ENCODE data around the gene IRF7. TPM values are rescaled to one million over a fixed set of nuclear protein-coding genes. Genes with fewer than 3 reads are reported as not detected.

Gene IRF7
- total RNA-seq, 1 experiment from 2014 or later = 8.8 TPM

GRCh38 chr11:657691-658126 is 42.0 kb upstream of the IRF7 start:
- no peaks in the 10 kb centered on the region for H3K27me3 ChIP-seq (replicated peaks; ENCODE audit: insufficient read depth, low read depth, low read length, poor library complexity)
- no peak overlapping the region for H3K4me3 ChIP-seq (ENCODE audit: low read depth, low read length, poor library complexity, severe bottlenecking)
- no TSS peak for BruUV-seq (replicated peaks)
- H3K27ac ChIP-seq (ENCODE audit: low read depth, low read length, poor library complexity, severe bottlenecking) = no peak overlapping the region
- H3K4me1 ChIP-seq (ENCODE audit: insufficient read depth, low read length, poor library complexity, severe bottlenecking) = peaks cover 5% of the 10 kb centered on the region
- POLR2A ChIA-PET (ENCODE audit: low non-redundant PET) = no interaction called here
- TF ChIP-seq EZH2 (IDR thresholded peaks at IDR 0.05; ENCODE audit: borderline replicate concordance, low read depth, low read length, poor library complexity, severe bottlenecking) = no peak
- TF ChIP-seq, protein P1, sequence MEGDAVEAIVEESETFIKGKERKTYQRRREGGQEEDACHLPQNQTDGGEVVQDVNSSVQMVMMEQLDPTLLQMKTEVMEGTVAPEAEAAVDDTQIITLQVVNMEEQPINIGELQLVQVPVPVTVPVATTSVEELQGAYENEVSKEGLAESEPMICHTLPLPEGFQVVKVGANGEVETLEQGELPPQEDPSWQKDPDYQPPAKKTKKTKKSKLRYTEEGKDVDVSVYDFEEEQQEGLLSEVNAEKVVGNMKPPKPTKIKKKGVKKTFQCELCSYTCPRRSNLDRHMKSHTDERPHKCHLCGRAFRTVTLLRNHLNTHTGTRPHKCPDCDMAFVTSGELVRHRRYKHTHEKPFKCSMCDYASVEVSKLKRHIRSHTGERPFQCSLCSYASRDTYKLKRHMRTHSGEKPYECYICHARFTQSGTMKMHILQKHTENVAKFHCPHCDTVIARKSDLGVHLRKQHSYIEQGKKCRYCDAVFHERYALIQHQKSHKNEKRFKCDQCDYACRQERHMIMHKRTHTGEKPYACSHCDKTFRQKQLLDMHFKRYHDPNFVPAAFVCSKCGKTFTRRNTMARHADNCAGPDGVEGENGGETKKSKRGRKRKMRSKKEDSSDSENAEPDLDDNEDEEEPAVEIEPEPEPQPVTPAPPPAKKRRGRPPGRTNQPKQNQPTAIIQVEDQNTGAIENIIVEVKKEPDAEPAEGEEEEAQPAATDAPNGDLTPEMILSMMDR (conservative IDR thresholded peaks at IDR 0.05; ENCODE audit: low read depth, low read length) = no peak
- CTCF ChIA-PET = no interaction called here
- no peaks in the 10 kb centered on the region for H3K9me3 ChIP-seq (ENCODE audit: low read depth, low read length, poor library complexity, severe bottlenecking)
- DNase-seq (ENCODE audit: low spot score) = no peak
- no peaks in the 10 kb centered on the region for H3K36me3 ChIP-seq (ENCODE audit: insufficient read depth, low read length, poor library complexity, severe bottlenecking)
- intact Hi-C loops (cut with micrococcal nuclease; ENCODE audit: unreplicated experiment) = no loop called here

GRCh38 chr11:656866-657265 is 41.1 kb upstream of the IRF7 start:
- Histone ChIP-seq H3K36me3 (ENCODE audit: insufficient read depth, low read length, poor library complexity, severe bottlenecking) (no peaks in the 10 kb centered on the region), H3K27me3 (replicated peaks; ENCODE audit: insufficient read depth, low read depth, low read length, poor library complexity) (no peaks in the 10 kb centered on the region), H3K9me3 (ENCODE audit: low read depth, low read length, poor library complexity, severe bottlenecking) (no peaks in the 10 kb centered on the region), H3K4me1 (ENCODE audit: insufficient read depth, low read length, poor library complexity, severe bottlenecking) (peaks cover 5% of the 10 kb centered on the region), H3K27ac (ENCODE audit: low read depth, low read length, poor library complexity, severe bottlenecking) (no peak overlapping the region), H3K4me3 (ENCODE audit: low read depth, low read length, poor library complexity, severe bottlenecking) (no peak overlapping the region)
- intact Hi-C loops (cut with micrococcal nuclease; ENCODE audit: unreplicated experiment) = no loop called here
- DNase-seq (ENCODE audit: low spot score) = no peak
- TF ChIP-seq EZH2 (IDR thresholded peaks at IDR 0.05; ENCODE audit: borderline replicate concordance, low read depth, low read length, poor library complexity, severe bottlenecking) = no peak
- TF ChIP-seq, protein P1 (conservative IDR thresholded peaks at IDR 0.05; ENCODE audit: low read depth, low read length) = no peak
- no TSS peak for BruUV-seq (replicated peaks)
- ChIA-PET POLR2A (ENCODE audit: low non-redundant PET) (no interaction called here), CTCF (no interaction called here)

- no TSS peak for BruUV-seq (replicated peaks)
- Histone ChIP-seq H3K4me1 (ENCODE audit: insufficient read depth, low read length, poor library complexity, severe bottlenecking) (peaks cover 5% of the 10 kb centered on the region), H3K27ac (ENCODE audit: low read depth, low read length, poor library complexity, severe bottlenecking) (no peak overlapping the region), H3K27me3 (replicated peaks; ENCODE audit: insufficient read depth, low read depth, low read length, poor library complexity) (no peaks in the 10 kb centered on the region), H3K4me3 (ENCODE audit: low read depth, low read length, poor library complexity, severe bottlenecking) (no peak overlapping the region), H3K9me3 (ENCODE audit: low read depth, low read length, poor library complexity, severe bottlenecking) (no peaks in the 10 kb centered on the region), H3K36me3 (ENCODE audit: insufficient read depth, low read length, poor library complexity, severe bottlenecking) (no peaks in the 10 kb centered on the region)
- TF ChIP-seq, protein P1 (conservative IDR thresholded peaks at IDR 0.05; ENCODE audit: low read depth, low read length) = no peak
- TF ChIP-seq EZH2 (IDR thresholded peaks at IDR 0.05; ENCODE audit: borderline replicate concordance, low read depth, low read length, poor library complexity, severe bottlenecking) = no peak
- ChIA-PET CTCF (no interaction called here), POLR2A (ENCODE audit: low non-redundant PET) (no interaction called here)
- DNase-seq (ENCODE audit: low spot score) = no peak
- intact Hi-C loops (cut with micrococcal nuclease; ENCODE audit: unreplicated experiment) = no loop called here
These were observed 40.7 kb upstream of the IRF7 start for GRCh38 chr11:656426-656825.

Measured in A673 (cell line).